ENCODE data around the gene GREM1.

The GREM1 gene

DNA sequence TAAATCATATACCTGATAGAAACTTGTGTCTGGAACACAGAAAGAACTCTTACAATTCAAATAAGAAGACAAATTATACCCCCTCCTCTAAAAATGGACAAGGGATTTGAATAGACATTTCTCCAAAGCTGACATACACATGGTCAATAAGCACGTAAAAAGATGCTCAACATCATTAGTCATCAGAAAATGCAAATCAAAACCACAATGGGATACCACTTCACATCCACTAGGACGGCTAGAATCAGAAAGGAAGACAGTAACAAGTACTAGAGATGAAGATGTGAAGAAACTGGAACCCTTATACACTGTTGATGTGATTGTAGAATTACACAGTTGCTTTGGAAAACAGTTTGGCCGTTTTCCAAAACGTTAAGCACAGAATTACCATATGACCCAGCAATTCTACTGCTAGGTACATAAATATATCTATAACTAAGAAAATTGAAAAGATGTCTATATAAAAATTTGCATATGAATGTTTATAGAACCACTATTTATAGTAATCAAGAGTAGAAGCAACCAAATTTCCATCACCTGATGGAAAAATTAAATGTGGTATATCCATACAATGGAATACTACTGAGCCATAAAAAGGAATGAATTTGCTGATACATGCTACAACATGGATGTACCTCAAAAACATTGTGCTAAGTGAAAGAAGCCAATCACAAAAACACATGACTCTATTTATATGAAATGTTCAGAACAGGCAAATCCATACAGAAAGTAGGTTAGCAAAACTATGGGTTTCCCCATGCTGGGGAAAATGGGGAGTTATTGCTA is 60.8 kb downstream of the GREM1 start:
- in situ Hi-C loops (cut with MboI; ENCODE audit: low sequenced_read_pairs), result no loop called here

DNA sequence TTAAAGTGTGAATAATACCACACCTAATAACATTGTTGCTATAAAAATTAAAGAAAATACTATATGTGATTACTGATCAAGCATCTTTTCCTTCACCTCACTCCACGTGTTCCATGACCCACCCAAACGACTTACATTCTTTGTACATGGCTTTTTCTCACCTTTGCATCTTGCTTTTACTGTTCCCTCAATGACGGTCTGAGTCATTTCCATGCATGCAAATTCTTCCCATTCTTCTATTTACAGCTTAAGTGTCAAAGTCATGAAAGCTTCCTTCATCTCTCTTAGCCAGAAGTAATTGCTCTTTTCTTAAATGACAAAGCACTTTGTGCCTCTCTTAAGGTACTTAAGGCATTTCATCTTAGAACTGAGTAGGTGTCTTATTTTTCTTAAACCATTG is 64.0 kb downstream of the GREM1 start:
- in situ Hi-C loops (cut with MboI; ENCODE audit: low sequenced_read_pairs), result loop anchor here (10.0 kb wide), 1 partner anchor 107 kb away; no protein-coding TSS in a partner anchor

DNA sequence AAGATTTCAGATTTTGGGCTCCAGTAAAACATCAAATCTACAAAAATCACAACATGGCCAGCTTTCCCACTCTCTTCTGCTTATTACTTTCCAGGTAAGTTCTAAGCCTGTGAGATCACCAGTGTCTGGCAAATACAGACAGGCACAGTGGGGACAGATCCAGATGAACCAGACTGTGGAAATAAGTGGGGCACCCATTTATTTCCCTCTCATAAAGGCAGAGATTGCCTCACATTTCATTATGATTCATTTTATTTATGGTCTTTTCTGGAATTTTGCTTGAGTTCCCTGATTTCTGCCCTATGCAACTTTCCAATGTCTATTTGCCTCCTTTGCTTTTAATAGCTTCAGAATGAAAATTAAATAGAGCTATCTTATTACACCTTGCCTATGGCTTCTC is 66.8 kb downstream of the GREM1 start:
- in situ Hi-C loops (cut with MboI; ENCODE audit: low sequenced_read_pairs), result loop anchor here (10.0 kb wide), 1 partner anchor 110 kb away; no protein-coding TSS in a partner anchor

DNA sequence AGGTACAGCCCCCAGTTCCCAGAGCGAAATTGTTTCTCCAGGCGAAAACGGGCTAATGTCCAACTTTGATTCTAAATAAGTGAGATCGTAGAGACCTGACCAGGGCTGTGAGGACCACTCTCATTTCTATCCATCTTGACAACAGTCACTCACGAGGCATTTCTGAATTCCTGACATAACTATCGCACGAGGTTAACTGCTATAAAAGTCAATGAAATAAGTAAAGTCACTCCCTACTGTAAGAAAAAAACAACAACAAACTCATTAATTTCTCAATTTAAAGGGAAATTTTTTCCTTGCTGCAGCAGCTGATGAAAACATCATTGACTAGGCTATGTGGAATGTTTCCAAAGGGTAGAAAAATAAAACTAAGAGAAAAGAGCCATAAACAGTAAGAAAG is 69.1 kb downstream of the GREM1 start:
- in situ Hi-C loops (cut with MboI; ENCODE audit: low sequenced_read_pairs), result loop anchor here (10.0 kb wide), 1 partner anchor 112 kb away; no protein-coding TSS in a partner anchor

DNA sequence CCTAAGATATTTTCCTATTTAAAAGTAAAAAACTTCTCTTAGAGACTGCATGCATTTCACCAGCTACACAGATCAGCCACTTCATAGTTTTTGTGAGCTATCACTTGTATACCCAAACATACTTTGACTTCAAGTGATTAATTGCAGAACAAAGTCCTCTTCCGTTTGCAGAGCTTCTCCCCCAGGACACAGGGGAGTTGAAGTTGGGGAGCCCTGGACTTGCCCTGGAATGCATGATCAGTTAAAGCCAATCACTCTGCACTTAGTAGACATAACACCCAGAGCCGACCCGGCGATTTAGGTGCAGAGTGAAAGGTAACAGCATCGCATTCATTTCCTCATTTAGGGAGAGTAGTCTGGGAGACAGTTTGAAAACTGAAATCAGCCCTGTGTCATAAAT is 70.1 kb downstream of the GREM1 start:
- in situ Hi-C loops (cut with MboI; ENCODE audit: low sequenced_read_pairs), result loop anchor here (10.0 kb wide), 1 partner anchor 113 kb away; no protein-coding TSS in a partner anchor

DNA sequence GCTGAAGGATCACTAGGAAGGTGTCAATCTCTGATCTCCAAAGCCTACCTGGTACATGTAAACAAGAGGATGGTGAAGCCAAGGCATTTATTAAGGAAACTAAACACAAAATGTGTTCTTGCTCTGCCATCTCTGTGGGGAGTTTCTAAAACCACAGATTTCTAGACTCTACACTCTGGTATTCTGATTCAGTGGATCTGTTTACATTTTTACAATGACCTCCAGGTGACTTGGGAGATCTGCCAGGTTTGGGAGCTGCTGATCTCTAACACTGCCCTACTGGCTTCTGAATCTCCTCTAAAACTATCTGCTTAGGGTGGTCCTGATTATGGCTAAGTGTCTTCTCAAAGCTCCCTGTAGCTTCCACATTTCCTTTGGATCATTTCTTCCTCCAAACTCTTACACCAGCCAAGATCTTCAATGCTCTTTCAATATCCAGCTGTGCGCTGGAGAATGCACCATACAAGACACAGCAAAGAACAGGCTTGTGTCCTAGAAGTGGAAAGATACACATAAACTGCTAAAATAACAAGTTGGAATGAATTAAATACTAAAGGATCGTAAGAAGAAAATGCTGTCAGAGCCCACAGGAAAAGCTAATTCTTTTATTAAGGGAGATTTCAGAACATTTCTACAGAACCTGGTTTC is 72.7 kb downstream of the GREM1 start:
- in situ Hi-C loops (cut with MboI; ENCODE audit: low sequenced_read_pairs), result no loop called here

DNA sequence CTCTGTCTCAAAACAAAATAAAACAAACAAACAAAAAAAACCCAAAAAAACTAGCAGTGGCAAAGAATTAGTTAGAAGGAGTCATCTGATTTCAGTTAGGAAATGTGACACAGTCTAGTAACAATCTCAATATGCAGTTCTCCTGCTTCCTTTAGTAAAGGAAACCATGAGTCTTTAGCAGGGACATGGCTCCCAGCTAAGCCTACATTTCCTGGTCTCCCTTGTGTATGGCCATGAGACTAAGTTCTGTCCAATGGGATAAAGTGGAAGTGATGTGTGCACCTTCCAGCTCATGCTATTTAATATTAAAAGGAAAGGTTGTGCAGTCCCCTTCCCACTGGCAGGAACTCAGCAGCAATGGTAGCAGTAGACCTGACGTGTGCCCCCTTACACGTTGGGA is 74.6 kb downstream of the GREM1 start:
- in situ Hi-C loops (cut with MboI; ENCODE audit: low sequenced_read_pairs), result no loop called here
